ENCODE measurements around the gene NAA10. TPM values are rescaled to one million over a fixed set of nuclear protein-coding genes. Genes with fewer than 3 reads are reported as not detected.

Gene NAA10
- total and polyA plus RNA-seq, 4 donors: 33.1 to 146 (median 104) TPM

DNA sequence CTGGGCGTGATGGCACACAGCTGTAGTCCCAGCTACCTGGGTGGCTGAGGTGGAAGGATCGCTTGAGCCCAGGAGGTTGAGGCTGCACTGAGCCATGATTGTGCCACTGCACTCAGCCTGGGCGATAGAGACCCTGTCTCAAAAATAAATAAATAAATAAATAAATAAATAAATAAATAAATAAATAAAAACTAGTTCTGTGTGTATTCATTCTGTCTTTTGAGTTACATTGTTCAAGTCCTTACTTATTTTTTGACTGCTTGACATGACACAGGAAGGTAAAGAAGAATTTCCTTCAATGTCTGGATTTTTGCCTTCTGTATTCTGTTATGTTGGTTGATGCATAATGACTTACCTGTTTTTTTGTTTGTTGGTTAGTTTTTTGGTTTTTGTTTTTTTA lies 2.2 kb upstream of the NAA10 start:
- DNase-seq (no peak), ATAC-seq (ENCODE audit: insufficient read depth, low FRiP score) (no peak)
- H3K9me3 ChIP-seq (ENCODE audit: control insufficient read depth in 4 of 4, insufficient read depth in 3 of 4, low read length in 3 of 4): peaks cover 0 to 3% (median 0%) of the 10 kb centered on the region in 4 donors
- H3K9ac ChIP-seq (ENCODE audit: insufficient read depth in 1 of 2, low read length in 2 of 2): no peak overlapping the region
- H3K27me3 ChIP-seq (ENCODE audit: control insufficient read depth in 3 of 3, insufficient read depth in 3 of 3, low read length in 2 of 3): no peaks in the 10 kb centered on the region
- TF ChIP-seq, protein P1, sequence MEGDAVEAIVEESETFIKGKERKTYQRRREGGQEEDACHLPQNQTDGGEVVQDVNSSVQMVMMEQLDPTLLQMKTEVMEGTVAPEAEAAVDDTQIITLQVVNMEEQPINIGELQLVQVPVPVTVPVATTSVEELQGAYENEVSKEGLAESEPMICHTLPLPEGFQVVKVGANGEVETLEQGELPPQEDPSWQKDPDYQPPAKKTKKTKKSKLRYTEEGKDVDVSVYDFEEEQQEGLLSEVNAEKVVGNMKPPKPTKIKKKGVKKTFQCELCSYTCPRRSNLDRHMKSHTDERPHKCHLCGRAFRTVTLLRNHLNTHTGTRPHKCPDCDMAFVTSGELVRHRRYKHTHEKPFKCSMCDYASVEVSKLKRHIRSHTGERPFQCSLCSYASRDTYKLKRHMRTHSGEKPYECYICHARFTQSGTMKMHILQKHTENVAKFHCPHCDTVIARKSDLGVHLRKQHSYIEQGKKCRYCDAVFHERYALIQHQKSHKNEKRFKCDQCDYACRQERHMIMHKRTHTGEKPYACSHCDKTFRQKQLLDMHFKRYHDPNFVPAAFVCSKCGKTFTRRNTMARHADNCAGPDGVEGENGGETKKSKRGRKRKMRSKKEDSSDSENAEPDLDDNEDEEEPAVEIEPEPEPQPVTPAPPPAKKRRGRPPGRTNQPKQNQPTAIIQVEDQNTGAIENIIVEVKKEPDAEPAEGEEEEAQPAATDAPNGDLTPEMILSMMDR (IDR thresholded peaks at IDR 0.05; ENCODE audit: control extremely low read depth, extremely low read depth): no peak
- peaks cover 0 to 8% (median 0%) of the 10 kb centered on the region in 4 donors for H3K36me3 ChIP-seq (ENCODE audit: control insufficient read depth in 4 of 4, insufficient read depth in 4 of 4, low read length in 4 of 4)
- H3K27ac ChIP-seq (ENCODE audit: low read depth in 1 of 2, low read length in 1 of 2): no peak overlapping the region
- peaks cover 0 to 8% (median 0%) of the 10 kb centered on the region in 5 donors for H3K4me1 ChIP-seq (ENCODE audit: control insufficient read depth in 5 of 5, insufficient read depth in 5 of 5, low read length in 5 of 5)
- 90% methylated on average over 2 to 3 of the region's 3 CpGs for WGBS, 2 donors
- H3K4me3 ChIP-seq: no peak overlapping the region

DNA sequence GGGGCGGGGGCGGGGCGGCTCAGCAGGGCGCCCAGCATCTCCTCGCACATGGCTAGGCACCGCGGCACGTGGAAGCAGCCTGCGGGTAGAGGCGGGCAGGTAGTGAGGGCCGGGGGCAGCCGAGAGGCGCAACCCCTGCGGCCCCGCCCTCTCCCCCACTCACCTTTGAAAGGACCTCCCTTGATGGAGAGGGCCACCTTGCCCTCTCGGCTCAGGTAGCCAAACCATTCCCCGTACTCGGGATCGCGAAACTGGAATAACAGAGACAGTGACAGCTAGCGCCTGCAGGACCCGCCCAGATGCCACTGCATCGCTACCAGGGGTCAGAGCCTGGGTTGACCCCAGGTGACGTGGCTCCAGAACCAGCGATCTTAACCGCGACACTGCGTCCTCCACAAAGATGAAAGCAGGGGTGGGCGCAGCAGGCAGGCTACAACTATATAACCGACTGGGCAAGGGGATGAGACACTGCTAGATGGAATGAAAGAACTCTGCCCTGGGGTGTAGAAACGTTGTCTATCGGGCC lies 552 bp upstream of the NAA10 start:
- DNase-seq: no peak
- H3K4me1 ChIP-seq (ENCODE audit: control insufficient read depth in 5 of 5, insufficient read depth in 5 of 5, low read length in 5 of 5): peaks cover 0 to 8% (median 0%) of the 10 kb centered on the region in 5 donors
- peaks cover 0 to 3% (median 0%) of the 10 kb centered on the region in 4 donors for H3K9me3 ChIP-seq (ENCODE audit: control insufficient read depth in 4 of 4, insufficient read depth in 3 of 4, low read length in 3 of 4)
- 22 to 26% methylated on average over 17 to 32 of the region's 32 CpGs for WGBS, 2 donors
- no peak overlapping the region for H3K9ac ChIP-seq (ENCODE audit: insufficient read depth in 1 of 2, low read length in 2 of 2)
- H3K27ac ChIP-seq (ENCODE audit: low read depth in 1 of 2, low read length in 1 of 2): no peak overlapping the region
- H3K36me3 ChIP-seq (ENCODE audit: control insufficient read depth in 4 of 4, insufficient read depth in 4 of 4, low read length in 4 of 4): peaks cover 0 to 16% (median 4%) of the 10 kb centered on the region in 4 donors
- no peak overlapping the region for H3K4me3 ChIP-seq
- H3K27me3 ChIP-seq (ENCODE audit: control insufficient read depth in 3 of 3, insufficient read depth in 3 of 3, low read length in 2 of 3): no peaks in the 10 kb centered on the region
- no peak for ATAC-seq (ENCODE audit: insufficient read depth, low FRiP score)
- TF ChIP-seq, protein P1 (IDR thresholded peaks at IDR 0.05; ENCODE audit: control extremely low read depth, extremely low read depth): no peak

DNA sequence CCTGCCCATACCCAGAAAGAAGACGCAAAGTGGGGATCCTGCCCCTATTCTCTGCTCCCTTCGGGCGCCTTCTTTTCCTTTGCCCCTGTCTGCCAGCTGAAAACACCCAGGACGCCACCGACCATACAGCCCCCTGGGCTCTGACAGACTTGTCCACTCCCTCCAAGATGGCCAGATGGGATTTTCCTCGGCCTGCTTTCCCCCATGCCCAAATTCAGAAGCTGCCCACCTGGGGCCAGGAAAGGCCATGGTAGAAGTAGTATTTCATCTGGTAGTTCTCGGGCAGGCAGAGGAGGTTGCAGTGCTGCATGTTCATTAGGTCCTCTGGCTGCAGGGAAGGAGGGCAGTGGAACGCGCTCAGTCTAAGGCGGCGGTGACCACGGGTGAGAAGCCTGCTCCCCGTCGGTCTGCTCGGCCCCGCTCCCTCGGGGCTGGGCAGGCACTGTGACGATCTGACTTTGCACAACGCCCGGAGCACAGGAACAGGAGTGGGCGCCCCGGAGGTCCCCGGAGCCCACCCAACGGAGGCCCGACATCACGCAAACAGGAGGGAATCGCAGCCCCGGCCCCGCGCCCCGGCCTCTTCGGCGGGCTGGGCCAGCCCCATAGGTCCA lies 582 bp downstream of the NAA10 start:
- H3K27me3 ChIP-seq (ENCODE audit: control insufficient read depth in 3 of 3, insufficient read depth in 3 of 3, low read length in 2 of 3): no peaks in the 10 kb centered on the region
- H3K9ac ChIP-seq (ENCODE audit: insufficient read depth in 1 of 2, low read length in 2 of 2): no peak overlapping the region
- TF ChIP-seq, protein P1 (IDR thresholded peaks at IDR 0.05; ENCODE audit: control extremely low read depth, extremely low read depth): no peak
- H3K4me1 ChIP-seq (ENCODE audit: control insufficient read depth in 5 of 5, insufficient read depth in 5 of 5, low read length in 5 of 5): peaks cover 0 to 8% (median 0%) of the 10 kb centered on the region in 5 donors
- H3K27ac ChIP-seq (ENCODE audit: low read depth in 1 of 2, low read length in 1 of 2): peak overlapping the region; percentile 42 to 66
- DNase-seq: no peak
- H3K36me3 ChIP-seq (ENCODE audit: control insufficient read depth in 4 of 4, insufficient read depth in 4 of 4, low read length in 4 of 4): peaks cover 0 to 11% (median 4%) of the 10 kb centered on the region in 4 donors
- H3K4me3 ChIP-seq: peak overlapping the region; percentile 72
- ATAC-seq (ENCODE audit: insufficient read depth, low FRiP score): peak; percentile 4
- 19 to 20% methylated on average over 7 to 33 of the region's 33 CpGs for WGBS, 2 donors
- peaks cover 0 to 3% (median under 1%) of the 10 kb centered on the region in 4 donors for H3K9me3 ChIP-seq (ENCODE audit: control insufficient read depth in 4 of 4, insufficient read depth in 3 of 4, low read length in 3 of 4)

All from lung (tissue), 12 donors.